Stimulated activated CD8-positive, alpha-beta memory T cell treated with anti-CD3 and anti-CD28 coated beads, Interleukin-15, amount 100 ng/mL, for 4 hours (primary cell): ENCODE data around the gene PSMD6.

Source experiments
- DNase-seq, 2 donors: peaks; one replicate each; pipeline ENCODE4 v3.0.0-alpha.2; 2020; ENCODE audit warnings: low read depth in 2 of 2

PSMD6 gene

DNA sequence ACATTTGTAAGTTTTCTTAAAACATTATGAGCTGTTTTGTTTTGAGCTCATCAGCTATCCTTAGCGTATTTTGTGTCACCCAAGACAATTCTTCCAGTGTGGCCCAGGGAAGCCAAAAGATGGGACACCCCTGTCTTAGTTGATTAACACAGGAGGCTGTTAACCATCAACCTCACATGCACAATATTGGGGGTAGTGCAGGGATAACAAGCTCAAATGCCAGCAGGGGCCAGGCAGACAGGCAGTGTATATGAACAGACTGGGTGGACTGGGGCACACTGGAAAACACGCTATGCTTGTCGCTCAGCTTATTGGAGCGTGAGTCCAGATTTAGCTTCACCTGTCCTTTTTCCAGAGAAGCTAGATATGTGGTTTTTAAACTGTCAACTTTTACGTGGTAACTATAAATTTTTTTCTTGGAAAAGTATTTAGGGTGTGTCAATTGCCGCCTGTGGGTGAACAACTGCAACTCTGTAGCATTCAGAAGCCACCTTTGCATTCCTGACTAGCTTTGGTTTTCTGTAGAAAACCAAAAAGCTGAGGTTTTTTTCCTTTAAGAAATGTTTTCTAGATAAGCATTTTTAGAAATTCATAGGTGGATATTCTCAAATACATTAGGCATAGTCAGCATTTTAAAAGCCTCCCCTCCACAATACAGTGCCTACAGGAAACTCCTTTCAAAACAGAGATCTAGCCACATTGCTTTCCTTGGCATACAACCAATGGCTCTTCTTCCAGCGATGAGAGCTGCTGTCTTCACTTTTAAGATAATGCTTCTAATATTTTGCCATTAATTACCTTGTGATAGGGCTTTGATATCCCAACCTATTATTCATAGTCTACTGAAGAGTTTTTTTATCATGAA, 14.6 kb downstream of the PSMD6 start:
- no peak for DNase-seq

DNA sequence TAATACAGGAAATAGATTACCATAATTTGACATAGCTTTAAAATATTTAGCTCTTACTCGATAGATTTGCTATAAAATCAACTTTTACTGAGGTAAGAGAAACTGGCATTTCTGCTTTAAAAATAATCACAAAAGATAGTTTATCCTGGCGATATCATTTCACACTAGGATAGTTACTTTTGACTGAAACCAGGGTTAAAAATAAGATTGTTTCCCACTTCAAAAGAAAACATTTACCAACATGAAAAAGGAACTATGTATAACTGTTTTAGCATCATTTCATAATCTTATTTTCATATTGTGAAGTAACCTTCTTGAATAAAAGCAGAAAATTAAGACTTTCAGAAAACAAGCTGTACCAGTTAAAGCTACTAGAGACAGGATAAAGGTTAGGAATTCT, 15.3 kb downstream of the PSMD6 start:
- no peak for DNase-seq

DNA sequence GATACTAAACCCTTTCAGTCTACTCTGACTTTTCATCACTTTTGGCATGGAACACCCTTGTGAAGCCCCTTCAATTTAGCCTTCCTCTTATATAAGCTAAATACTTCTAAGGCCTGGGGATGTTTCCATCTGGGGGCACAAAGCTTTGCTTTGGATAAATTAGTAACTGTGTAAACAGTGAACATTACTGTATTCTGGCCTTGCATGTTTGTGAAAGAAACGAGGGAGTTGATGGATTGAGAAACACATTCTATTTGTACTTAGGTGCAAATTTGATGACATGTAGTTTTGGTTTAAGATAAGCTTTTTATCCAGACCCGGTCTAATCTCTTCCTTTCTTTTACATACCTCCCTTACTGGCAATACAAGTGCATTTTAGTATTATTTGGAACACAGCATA, 19.7 kb downstream of the PSMD6 start:
- no peak for DNase-seq

DNA sequence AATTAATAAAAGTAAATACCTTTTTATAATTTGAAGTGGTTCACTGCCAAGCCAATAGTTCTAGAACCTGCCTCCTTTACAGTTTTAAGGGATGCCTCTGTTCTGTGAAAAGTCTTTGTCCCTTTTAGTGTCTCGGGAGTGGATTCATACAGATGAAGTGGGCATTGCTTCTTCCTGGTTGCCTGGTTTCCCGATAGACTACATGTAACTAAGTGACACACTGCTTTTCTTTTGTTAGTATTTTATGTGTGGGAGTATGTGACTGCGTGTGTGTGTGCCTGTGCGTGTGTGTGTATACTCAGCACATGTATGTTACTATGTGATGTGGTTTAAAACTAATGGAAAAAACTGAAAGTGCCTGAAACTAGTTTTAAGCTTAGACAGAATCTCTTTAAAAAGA, 21.1 kb downstream of the PSMD6 start:
- no peak for DNase-seq

DNA sequence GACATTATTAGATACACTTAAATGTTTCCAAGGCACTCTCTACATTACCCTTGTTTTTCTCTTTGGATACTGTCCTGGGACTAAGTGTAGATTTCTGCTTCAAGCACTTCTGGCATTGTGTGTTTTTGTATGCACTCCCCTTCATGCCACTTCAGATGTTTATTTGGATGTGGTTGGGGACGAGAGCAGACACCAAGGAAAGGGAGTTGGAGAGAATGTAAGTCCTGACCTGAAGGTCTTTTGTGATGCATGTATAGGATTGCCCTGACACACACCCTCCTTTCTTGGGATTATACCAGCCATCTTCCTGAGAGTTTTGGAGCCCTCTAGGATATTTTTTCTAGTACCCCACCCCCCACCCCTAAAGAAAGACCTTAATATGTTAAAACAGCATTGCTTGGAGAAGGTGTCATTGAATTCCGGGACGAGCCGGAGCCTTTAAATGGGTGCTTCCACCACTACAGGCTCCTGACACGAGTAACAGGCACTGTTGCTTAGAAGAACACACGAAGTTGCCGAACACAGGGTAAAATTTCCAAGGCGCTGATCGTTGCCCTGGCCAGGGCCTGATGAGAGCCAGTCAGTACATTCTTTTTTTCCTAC, 22.7 kb downstream of the PSMD6 start:
- DNase-seq: no peak

DNA sequence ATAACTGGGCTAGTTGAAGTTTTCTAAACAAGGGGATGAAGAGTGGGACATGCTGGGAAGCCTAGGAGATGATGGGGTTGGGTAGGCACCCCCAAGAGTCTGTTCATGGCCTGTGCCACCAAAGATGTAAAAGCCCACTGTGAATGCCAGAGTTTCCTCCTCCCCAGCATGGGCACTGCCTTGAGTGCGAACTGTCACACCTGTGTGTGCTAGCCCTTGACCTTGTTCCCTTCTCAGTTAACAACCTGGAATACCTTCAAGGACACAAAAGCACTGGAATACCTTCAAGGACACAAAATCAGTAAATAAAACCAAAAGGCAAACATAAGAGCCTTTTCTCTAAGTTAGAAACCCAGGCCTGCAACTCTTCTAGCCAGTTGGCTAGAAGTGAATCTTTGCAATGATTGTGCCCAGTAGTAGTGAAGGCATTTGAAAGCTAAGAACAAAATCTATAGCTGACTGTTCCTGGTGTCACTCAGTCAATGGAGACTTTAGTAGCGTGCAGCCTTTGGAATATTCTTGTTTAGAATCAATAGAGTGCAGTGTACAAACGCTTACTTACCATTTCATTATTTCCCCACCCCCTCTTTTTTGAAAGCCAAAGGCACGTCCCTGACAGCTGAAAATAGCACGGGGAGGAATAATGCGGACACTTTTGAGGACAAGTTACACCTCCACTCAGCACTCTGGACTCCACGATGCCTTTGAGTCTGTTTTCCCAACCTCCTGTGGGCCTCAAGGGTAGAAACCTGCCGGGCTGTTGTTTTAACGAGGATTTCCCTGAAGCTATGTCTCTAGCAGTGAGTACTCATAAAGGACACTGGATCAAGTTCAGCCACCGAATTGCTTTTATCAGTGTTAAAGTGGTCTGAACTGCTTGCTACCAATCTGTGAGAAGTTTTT, 24.2 kb downstream of the PSMD6 start:
- no peak for DNase-seq

DNA sequence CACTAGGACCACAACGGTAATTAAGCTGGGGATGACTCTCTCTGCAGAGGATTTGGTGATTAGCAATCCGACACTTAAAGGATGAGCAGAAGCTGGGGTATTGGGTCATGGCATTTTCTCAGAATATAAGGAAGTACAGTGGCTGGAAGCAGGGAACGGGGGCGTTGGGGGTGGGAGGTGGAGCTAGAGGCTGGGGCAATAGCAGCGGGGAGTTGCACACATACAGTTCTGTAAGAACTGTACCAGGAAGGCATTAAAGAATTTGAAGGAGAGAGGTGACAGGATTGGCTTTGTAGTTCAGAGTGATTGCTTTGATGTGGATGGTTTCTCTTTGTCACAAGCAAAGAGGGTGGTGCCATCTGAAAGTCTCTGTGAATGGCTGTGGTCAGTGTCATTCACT, 28.2 kb downstream of the PSMD6 start:
- DNase-seq: no peak

DNA sequence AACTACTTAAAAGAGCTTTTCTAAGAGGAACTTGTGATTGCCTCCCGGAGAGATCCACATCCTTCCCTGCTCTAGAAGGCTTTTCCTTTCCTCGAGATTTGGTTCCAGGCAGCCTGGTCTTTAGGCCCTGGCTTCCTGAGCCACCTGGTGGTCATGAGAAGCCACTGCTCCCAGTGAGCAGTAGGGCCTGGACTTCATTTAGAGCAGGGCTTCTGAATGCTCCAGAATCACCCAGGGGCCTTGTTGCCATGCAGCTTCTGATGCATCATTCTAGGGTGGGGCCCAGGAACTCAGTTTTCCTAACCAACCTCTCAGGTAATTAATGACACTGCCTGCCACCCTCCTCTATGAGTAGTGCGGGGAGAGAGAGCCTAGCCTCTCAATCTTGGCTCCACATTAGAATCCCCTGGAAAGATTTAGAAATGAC, 29.6 kb downstream of the PSMD6 start:
- no peak for DNase-seq

DNA sequence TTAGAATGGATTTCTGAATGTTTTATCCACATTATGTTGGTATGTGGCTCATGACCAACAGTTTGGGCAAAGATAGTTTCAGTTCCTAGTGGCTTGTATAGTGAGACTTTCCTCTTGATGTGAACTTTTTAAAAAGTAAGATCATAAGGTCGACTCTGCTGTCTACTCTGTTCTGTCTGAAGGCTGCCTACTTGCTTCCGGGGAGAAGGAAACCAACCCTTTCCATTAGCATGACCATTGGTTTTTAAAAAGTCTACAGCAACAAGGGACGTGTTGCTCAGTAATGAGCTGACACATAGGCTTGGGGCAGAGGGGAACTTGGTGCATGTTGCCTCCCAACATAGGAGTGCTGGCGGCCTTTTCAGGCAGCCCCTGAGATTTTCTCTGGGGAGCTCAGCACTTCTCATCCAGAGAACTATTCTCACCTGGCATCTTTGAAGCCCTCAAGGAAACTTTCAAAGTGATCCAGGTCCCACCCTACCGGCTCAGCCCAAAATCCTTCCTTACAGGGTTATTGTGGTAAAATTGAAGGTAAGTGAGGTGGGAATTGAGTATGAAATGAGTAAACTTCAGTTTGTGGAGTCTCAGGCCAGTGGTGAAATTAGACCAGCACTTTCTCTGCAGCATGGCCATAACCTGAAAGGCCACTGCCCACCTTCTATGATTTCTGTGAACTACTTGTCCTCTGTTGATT, 30.6 kb downstream of the PSMD6 start:
- no peak for DNase-seq

DNA sequence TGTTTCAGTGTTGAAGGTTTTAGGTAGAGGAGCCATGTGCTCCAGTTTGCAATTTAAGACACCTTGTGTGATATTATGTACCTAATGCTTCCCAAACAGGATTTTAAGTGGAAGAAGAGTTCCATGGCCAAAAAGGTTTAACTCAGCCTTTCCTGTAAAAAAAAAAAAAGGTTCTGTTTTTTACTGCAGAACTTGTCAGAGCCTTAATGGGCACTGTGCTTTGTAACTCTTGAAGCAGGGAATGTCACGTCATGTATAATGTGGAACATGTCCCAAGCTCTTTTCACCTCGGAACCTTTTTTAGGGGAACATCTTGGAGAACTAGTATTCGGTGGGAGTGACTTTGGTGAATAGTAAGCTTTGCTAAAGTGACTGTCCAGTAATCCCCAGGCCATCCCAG, 31.6 kb downstream of the PSMD6 start:
- DNase-seq: no peak

DNA sequence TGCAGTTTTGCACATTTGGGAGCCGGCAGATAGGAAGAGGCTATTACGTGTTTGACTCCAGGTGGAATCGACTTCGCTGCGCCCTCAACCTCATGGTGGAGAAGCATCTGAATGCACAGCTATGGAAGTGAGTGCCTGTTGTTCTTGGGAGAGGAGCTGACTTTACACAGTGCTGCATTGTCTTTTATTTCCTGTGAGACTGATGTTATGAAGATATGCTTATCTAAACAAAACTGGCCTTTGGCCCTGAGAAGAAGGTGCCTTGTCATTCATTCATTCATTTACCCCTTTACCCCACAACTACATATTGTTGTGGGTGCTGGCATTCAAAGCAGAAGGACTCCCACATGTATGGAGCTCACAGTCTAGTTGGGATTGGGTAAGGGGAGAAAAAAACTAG, 32.6 kb downstream of the PSMD6 start:
- no peak for DNase-seq

DNA sequence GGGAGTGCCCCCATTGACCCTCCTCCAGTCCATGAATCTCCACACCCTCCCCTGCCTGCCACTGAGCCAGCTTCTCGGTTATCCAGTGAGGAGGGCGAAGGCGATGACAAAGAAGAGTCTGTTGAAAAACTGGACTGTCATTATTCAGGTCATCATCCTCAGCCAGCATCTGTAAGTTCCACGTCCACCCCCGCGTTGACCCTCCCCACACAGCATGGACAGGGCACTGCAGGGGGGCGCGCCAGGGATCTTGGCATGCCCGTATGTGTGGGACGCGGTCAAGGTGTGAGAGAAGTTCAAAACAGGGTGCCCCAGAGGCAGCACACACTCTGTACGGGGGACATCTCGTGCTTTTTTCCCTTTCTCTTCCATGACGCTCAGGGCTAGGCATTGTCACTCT, 33.1 kb downstream of the PSMD6 start:
- no peak for DNase-seq

DNA sequence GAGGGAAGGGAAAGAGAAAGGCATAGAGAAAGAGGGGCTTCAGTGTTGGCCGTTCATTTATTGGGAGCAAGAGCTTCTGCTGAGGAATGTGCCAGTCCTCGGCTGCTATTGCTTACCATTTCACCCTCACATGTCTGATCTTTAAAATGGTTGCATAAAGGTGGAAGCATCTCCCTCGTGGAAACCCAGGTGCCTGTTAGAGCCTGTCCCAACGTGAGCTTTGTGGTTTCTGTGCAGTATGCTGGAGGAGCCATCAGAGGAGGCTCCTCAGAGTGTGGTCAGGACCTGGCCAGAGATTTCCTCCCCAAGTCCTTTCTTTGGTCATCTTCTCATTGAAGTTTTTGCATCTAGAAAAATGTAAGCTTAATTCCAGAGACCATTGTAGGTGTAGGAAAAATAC, 34.4 kb downstream of the PSMD6 start:
- DNase-seq: no peak

DNA sequence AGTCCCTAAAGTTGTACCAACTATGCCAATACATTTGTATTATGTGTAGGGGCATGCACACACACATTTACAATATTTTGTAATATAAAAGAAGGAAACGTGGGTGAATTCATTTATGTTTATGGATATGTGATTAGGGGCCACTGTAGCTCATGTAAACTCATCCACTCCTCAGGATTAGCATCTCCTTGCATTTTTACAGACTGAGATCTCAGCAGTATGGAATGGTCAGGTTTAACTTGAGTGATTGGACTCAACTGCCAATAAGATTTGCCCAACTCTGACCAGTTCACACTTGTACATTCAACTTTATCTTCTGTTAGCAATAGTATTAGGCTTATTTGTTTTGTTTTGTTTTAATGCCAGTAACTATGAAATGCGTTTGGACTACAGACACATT, 36.5 kb downstream of the PSMD6 start:
- no peak for DNase-seq

DNA sequence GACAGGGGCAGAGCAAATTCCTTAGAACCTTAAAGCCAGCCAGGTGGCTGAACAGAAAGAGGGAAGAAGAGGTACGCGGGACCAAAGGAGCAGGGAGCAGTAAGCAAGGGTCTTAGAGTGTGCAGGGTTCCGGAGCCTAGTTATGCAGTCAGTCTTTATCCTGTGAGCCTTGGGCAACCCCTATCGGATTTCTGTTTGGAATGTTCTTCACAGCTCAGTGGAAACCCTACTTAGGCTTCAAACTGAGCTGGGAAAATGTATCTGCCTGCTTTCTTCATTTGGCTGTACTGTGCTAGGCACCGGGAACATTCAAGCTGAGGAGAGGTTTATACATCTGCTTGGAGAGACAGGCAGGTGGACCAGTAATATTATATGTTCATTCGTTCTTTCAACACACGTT, 37.1 kb downstream of the PSMD6 start:
- no peak for DNase-seq

DNA sequence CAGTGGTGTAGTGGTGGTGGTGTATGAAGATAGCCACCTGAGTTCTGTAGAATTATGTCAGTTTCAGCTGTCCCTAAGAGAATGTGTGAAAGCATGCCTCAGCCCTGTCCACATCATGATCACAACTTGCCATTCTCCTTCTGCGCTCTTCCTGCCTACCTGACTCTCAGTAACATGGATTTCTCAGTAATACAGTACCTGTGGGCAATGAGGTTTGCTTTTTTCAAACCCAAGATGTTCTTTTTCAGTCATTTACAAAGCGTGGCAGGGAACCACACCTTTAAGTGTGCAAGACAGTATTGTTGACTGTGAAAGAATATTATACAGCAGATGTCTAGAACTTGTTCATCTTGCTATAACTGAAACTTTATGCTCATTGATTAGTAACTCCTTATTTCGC, 38.9 kb downstream of the PSMD6 start:
- DNase-seq: no peak

DNA sequence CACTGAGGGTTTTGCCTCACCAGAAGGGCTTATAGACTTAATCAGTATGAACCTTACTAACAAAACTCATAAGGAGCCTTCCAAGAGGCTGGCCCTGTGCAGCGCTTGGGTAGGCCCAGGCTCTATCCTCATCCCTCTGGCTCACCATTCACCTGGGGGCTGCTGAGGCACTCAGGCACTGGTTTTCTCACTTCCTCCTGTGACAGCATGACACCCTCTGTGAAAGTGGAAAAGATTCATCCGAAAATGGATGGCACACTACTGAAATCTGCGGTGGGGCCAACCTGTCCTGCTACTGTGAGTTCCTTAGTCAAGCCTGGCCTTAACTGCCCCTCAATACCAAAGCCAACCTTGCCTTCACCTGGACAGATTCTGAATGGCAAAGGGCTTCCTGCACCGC, 41.3 kb downstream of the PSMD6 start:
- DNase-seq: no peak

DNA sequence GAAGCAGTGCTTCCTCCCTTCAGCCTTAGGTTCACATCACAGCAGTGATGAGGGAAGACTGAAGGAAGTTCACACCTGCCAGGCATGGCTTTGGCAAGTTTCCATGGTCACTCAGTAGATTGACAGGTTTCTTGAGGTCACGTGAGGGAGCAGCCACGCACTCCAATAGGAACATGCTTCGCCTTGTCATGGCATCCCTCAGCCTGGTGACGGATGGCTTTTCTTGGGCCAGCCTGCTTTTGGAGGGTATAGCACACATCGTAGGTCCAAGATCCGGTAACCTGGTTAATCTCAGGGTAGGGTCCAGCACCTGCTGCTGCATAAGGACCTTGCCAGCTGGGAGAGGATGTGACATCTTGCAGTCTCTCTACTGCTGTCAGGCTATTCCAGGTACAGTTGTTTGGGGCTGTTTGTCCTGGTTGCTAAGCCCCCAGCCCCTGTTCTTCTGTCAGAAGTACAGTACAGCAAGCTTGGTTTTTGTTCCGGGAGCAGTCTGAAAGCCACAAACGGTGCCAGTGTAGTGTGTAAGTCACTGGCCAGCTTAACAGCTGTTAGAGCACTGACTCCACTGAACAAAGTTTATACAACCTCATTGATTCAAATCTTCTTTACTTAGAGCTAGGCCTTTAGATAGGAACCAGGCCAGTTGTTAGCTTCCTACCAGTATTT, 42.3 kb downstream of the PSMD6 start:
- DNase-seq: no peak

DNA sequence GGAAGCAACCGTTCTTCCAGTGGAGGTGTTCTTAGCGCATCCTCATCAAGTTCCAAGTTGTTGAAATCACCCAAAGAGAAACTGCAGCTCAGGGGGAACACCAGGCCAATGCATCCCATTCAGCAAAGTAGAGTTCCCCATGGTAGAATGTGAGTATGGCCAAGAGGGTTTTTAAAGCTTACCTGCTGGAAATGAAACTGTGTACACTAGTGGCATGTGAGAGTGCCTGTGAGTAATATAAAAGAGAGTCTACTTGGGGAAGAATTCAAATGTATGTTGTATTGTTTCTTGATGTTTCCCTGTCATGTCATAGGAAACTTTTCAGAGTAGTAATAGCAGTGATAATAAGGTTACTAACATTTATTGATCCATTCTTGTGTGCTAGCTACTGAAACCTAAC, 43.3 kb downstream of the PSMD6 start:
- no peak for DNase-seq

DNA sequence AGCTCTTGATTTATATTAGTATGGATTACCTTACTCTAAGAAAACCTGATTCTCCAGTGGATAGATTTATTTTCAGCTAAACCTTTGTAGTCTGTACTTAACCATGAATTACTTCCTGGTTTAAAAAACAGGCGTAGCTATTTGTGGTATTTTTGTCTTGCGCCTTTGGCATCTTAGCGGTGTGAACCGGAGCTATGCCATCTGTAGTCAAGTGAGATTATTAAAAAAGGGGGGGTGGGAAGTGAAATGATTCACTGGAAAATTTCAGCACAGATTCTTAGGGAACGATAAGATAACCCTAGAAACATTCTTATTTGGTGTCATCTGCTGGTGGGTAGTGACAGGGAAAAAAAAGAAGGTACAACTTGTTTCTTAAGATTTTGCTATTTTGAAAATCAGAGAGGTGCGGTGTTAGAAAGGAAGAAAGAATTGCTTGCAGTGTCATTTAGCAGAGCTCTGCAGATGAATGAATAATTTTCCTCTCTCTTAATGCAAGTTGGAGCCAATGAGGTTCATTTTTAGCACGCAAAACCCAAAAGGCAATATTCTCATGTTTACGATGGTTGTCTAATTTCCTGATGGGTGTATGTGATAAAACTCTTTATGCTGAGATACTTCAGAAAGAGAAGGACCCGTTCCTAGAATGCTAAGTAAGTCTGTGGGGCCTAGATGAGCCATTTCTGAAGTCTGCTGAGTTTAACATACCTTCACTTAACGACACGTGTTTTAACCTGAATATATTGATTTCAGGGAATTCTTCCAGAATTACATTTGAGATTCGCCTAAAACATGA, 44.0 kb downstream of the PSMD6 start:
- no peak for DNase-seq

DNA sequence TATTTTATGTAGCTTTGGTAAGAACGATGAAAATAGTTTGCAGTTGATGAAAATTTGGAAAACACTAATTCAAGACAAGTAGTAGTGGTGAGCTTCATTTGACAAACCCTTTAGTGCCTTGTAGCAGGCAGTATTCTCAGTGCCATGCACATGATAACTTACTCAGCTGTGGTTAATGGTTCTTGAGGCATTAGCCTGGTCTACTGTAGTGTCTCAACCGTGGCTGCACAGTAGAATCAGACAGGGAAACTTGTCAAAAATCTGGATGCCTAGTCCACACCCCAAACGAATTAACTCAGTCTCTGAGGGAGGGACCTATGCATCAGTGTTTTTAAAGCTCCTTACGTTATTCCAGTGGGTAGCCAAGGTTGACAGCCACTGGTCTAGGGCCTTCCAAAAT, 45.4 kb downstream of the PSMD6 start:
- DNase-seq: no peak
